Measurements from ENCODE around the gene ARRDC2.

GRCh38 chr19:18008814-18009213, 844 bp downstream of the ARRDC2 start:
- no peak for TF ChIP-seq CTCF (IDR thresholded peaks at IDR 0.05)
- no peak for TF ChIP-seq EZH2 (IDR thresholded peaks at IDR 0.05)
- TF ChIP-seq EZH2phosphoT487 (IDR thresholded peaks at IDR 0.05) = no peak
